NCI-H345 (cell line): ENCODE data around the gene CRYL1.

Experiments
- DNase-seq: peaks from one replicate; lab custom pipeline; 2025; lab: John Stamatoyannopoulos, UW

The CRYL1 gene

GRCh38 chr13:20525601-20526544 lies at the start of gene CRYL1:
Gene CRYL1 (minus strand): TSS chr13:20525857. CDS start chr13:20525794, 63 bp downstream.
- peak; percentile 61 for DNase-seq

- no peak for DNase-seq
Measured at GRCh38 chr13:20573636-20574035, 48.0 kb upstream of the CRYL1 start.

GRCh38 chr13:20573186-20573585 lies 47.5 kb upstream of the CRYL1 start:
- no peak for DNase-seq

GRCh38 chr13:20571676-20572075 lies 46.0 kb upstream of the CRYL1 start:
- no peak for DNase-seq

GRCh38 chr13:20570517-20570916 lies 44.9 kb upstream of the CRYL1 start:
- no peak for DNase-seq

GRCh38 chr13:20567881-20568528 lies 42.3 kb upstream of the CRYL1 start:
- no peak for DNase-seq

GRCh38 chr13:20566898-20567874 lies 41.5 kb upstream of the CRYL1 start, which contains the start of gene IFT88:
Gene IFT88 (plus strand): TSS chr13:20567157. CDS start chr13:20574386, 7,229 bp downstream.
- peak; percentile 86 for DNase-seq

GRCh38 chr13:20566468-20566897 lies 40.8 kb upstream of the CRYL1 start:
- DNase-seq: peak; percentile 81

- DNase-seq: no peak
Measured at GRCh38 chr13:20565115-20565736, 39.6 kb upstream of the CRYL1 start.

- no peak for DNase-seq
Measured at GRCh38 chr13:20561741-20562140, 36.1 kb upstream of the CRYL1 start.

- no peak for DNase-seq
Measured at GRCh38 chr13:20559659-20560356, 34.2 kb upstream of the CRYL1 start.

- DNase-seq: no peak
Measured at GRCh38 chr13:20558982-20559381, 33.3 kb upstream of the CRYL1 start.

- DNase-seq: no peak
Measured at GRCh38 chr13:20553311-20553710, 27.7 kb upstream of the CRYL1 start.

GRCh38 chr13:20550799-20551198 lies 25.1 kb upstream of the CRYL1 start:
- DNase-seq: no peak

- no peak for DNase-seq
Measured at GRCh38 chr13:20547479-20547908, 21.8 kb upstream of the CRYL1 start.

- DNase-seq: no peak
Measured at GRCh38 chr13:20546556-20546955, 20.9 kb upstream of the CRYL1 start.

GRCh38 chr13:20544201-20544923 lies 18.7 kb upstream of the CRYL1 start:
- no peak for DNase-seq

GRCh38 chr13:20536992-20537391 lies 11.3 kb upstream of the CRYL1 start:
- no peak for DNase-seq

GRCh38 chr13:20534038-20534608 lies 8.5 kb upstream of the CRYL1 start:
- DNase-seq: no peak

GRCh38 chr13:20528452-20528851 lies 2.8 kb upstream of the CRYL1 start:
- no peak for DNase-seq
